HEK293 (cell line): ENCODE results near the gene CCDC187.

ENCODE experiments used
- CTCF ChIA-PET: fragments of 350-600 bp; formaldehyde crosslinking; extraction: SDS; loops from one replicate; lab custom pipeline; 2021; ENCODE audit warnings: antibody characterized with exemption; lab: Yijun Ruan, JAX
- POLR2A ChIA-PET: fragments of 300-600 bp; formaldehyde crosslinking; extraction: SDS; loops from one replicate; lab custom pipeline; 2020; ENCODE audit warnings: antibody characterized with exemption, inconsistent platforms; lab: Yijun Ruan, JAX
- H3K27ac ChIP-seq: fragments of 200-500 bp; sonication (Bioruptor generic); 2 replicates; pipeline ENCODE4 v1.5.1; 2014; ENCODE audit warnings: low read depth, low read length, control low read depth, inconsistent platforms; ENCODE audit errors: extremely low read depth
- H3K36me3 ChIP-seq, 2 experiments: fragments of 200-500 bp in 1 of 2; sonication (Bioruptor generic) in 1 of 2; 1 replicate in 1 of 2; 2 replicates in 1 of 2; pipeline ENCODE4 v1.5.1; 2014 to 2017; ENCODE audit warnings: inconsistent platforms in 2 of 2, low read length in 2 of 2; ENCODE audit not compliant: control insufficient read depth in 2 of 2, insufficient read depth in 1 of 2
- H3K4me1 ChIP-seq: fragments of 200-500 bp; sonication (Bioruptor generic); 2 replicates; pipeline ENCODE4 v1.5.1; 2014; ENCODE audit warnings: mild to moderate bottlenecking, low read length, inconsistent platforms; ENCODE audit not compliant: control insufficient read depth, insufficient read depth
- H3K4me3 ChIP-seq: 2 replicates; pipeline ENCODE4 v1.5.1; 2011; ENCODE audit warnings: low read depth, mild to moderate bottlenecking, control low read depth, low read length, moderate library complexity
- H3K9me3 ChIP-seq: fragments of 200-500 bp; sonication (Bioruptor generic); 2 replicates; pipeline ENCODE4 v1.5.1; 2014; ENCODE audit warnings: low read depth, low read length, inconsistent platforms; ENCODE audit not compliant: control insufficient read depth, insufficient read depth
- KLF1 ChIP-seq: fragments of 450-650 bp; formaldehyde crosslinking; IDR thresholded peaks from 2 replicates; pipeline ENCODE4 v1.5.1; 2016; ENCODE audit warnings: missing biosample characterization, missing genetic modification characterization
- MEIS1 ChIP-seq: sonication (generic); formaldehyde crosslinking; IDR thresholded peaks from 2 replicates; pipeline ENCODE4 v1.8.1; 2022; ENCODE audit warnings: missing genetic modification reagents, mild to moderate bottlenecking, borderline replicate concordance
- REPIN1 ChIP-seq: fragments of 450-650 bp; formaldehyde crosslinking; IDR thresholded peaks from 2 replicates; pipeline ENCODE4 v1.5.1; 2017; ENCODE audit warnings: missing biosample characterization, missing genetic modification characterization, low read depth
- SCRT2 ChIP-seq: fragments of 450-650 bp; formaldehyde crosslinking; IDR thresholded peaks from 2 replicates; pipeline ENCODE4 v1.5.1; 2016; ENCODE audit warnings: missing biosample characterization, missing genetic modification characterization
- SETDB1 ChIP-seq: IDR thresholded peaks from one replicate; pipeline ENCODE4 v1.6.1; 2017; ENCODE audit warnings: mild to moderate bottlenecking, low read length, moderate library complexity, mixed read lengths; ENCODE audit not compliant: insufficient read length
- ZFHX2 ChIP-seq: fragments of 450-650 bp; formaldehyde crosslinking; conservative IDR thresholded peaks from 2 replicates; pipeline ENCODE4 v1.5.1; 2016; ENCODE audit warnings: missing biosample characterization, missing genetic modification characterization
- ZIC2 ChIP-seq: fragments of 450-650 bp; formaldehyde crosslinking; IDR thresholded peaks from 2 replicates; pipeline ENCODE4 v1.5.1; 2016; ENCODE audit warnings: missing biosample characterization, missing genetic modification characterization
- ZNF132 ChIP-seq: fragments of 450-650 bp; formaldehyde crosslinking; IDR thresholded peaks from 2 replicates; pipeline ENCODE4 v1.5.1; 2017; ENCODE audit warnings: missing biosample characterization, missing genetic modification characterization, borderline replicate concordance
- ZNF16 ChIP-seq: fragments of 450-650 bp; formaldehyde crosslinking; IDR thresholded peaks from 2 replicates; pipeline ENCODE4 v1.5.1; 2016; ENCODE audit warnings: low read depth, missing biosample characterization, missing genetic modification characterization
- ZNF274 ChIP-seq, 2 experiments: fragments of 200-500 bp in 1 of 2; fragments of 450-650 bp in 1 of 2; sonication (Bioruptor generic) in 1 of 2; formaldehyde crosslinking in 1 of 2; IDR thresholded peaks; 2 replicates each; pipeline versions ENCODE4 v1.5.1 to v1.6.1; 2014 to 2016; ENCODE audit warnings: borderline replicate concordance in 1 of 2, inconsistent platforms in 1 of 2, low read length in 1 of 2, missing biosample characterization in 1 of 2, missing genetic modification characterization in 1 of 2
- ZNF341 ChIP-seq: fragments of 450-650 bp; formaldehyde crosslinking; IDR thresholded peaks from 2 replicates; pipeline ENCODE4; 2016; ENCODE audit warnings: low read depth, missing biosample characterization, missing genetic modification characterization
- ZNF558 ChIP-seq: fragments of 450-650 bp; formaldehyde crosslinking; IDR thresholded peaks from 2 replicates; pipeline ENCODE4 v1.5.1; 2016; ENCODE audit warnings: missing biosample characterization, missing genetic modification characterization
- ZNF560 ChIP-seq: fragments of 450-650 bp; formaldehyde crosslinking; IDR thresholded peaks from 2 replicates; pipeline ENCODE4 v1.5.1; 2017; ENCODE audit warnings: missing biosample characterization, missing genetic modification characterization, borderline replicate concordance
- ZNF596 ChIP-seq: fragments of 450-650 bp; IDR thresholded peaks from 2 replicates; pipeline ENCODE4 v1.5.0; 2018; ENCODE audit warnings: missing biosample characterization, mild to moderate bottlenecking, missing genetic modification characterization, moderate library complexity
- TF ChIP-seq, protein P1 (sequence below): fragments of 450-650 bp; formaldehyde crosslinking; IDR thresholded peaks from 2 replicates; pipeline ENCODE4 v1.5.1; 2016; ENCODE audit warnings: missing biosample characterization, missing genetic modification characterization
- TF ChIP-seq, protein P2 (sequence below): fragments of 450-650 bp; formaldehyde crosslinking; IDR thresholded peaks from 2 replicates; pipeline ENCODE4 v1.5.1; 2016; ENCODE audit warnings: missing biosample characterization, missing genetic modification characterization
- TF ChIP-seq, protein P3 (sequence below): IDR thresholded peaks from 2 replicates; pipeline ENCODE4 v1.6.1; 2011; ENCODE audit warnings: mild to moderate bottlenecking, low read depth, low read length, borderline replicate concordance
- TF ChIP-seq, protein P4 (sequence below): fragments of 450-650 bp; formaldehyde crosslinking; IDR thresholded peaks from 2 replicates; pipeline ENCODE4 v1.5.1; 2016; ENCODE audit warnings: missing biosample characterization, missing genetic modification characterization
- TF ChIP-seq, protein P5 (sequence below): fragments of 450-650 bp; formaldehyde crosslinking; IDR thresholded peaks from 2 replicates; pipeline ENCODE4 v1.5.1; 2017; ENCODE audit warnings: missing biosample characterization, missing genetic modification characterization
- TF ChIP-seq, protein P6 (sequence below): fragments of 450-650 bp; formaldehyde crosslinking; IDR thresholded peaks from 2 replicates; pipeline ENCODE4 v1.5.1; 2017; ENCODE audit warnings: missing biosample characterization, missing genetic modification characterization

Gene CCDC187

DNA sequence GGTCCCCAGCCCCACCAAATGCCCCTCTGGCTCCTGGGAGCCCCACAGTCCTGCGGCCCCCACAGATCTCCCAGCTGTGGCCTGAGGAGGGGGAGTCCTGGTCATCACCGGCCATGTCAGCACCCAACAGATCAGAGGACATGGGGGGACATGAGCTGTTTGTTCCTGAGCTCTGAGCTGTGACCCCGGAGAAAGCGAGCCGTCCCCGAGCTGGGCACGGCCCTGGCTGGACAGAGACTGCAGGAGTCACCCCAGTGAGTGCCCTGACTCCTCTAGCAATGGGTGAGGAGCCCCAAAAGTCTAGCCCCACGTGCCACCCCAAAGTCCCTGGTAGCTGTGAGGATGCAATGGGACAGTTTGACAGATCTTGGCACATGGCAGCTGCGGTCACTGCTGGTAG lies 25.7 kb downstream of the CCDC187 start:
- H3K36me3 ChIP-seq, result no peaks in the 10 kb centered on the region
- H3K4me3 ChIP-seq, result no peak overlapping the region
- no peaks in the 10 kb centered on the region for H3K4me1 ChIP-seq
- TF ChIP-seq ZNF341 (tag by site-specific recombination), result no peak
- no peak for TF ChIP-seq ZNF274 (IDR thresholded peaks at IDR 0.05; ENCODE audit: low read length)
- no peak for TF ChIP-seq ZNF274 (tag by site-specific recombination; IDR thresholded peaks at IDR 0.05; ENCODE audit: borderline replicate concordance)
- no peak for TF ChIP-seq SETDB1
- TF ChIP-seq, protein P1, sequence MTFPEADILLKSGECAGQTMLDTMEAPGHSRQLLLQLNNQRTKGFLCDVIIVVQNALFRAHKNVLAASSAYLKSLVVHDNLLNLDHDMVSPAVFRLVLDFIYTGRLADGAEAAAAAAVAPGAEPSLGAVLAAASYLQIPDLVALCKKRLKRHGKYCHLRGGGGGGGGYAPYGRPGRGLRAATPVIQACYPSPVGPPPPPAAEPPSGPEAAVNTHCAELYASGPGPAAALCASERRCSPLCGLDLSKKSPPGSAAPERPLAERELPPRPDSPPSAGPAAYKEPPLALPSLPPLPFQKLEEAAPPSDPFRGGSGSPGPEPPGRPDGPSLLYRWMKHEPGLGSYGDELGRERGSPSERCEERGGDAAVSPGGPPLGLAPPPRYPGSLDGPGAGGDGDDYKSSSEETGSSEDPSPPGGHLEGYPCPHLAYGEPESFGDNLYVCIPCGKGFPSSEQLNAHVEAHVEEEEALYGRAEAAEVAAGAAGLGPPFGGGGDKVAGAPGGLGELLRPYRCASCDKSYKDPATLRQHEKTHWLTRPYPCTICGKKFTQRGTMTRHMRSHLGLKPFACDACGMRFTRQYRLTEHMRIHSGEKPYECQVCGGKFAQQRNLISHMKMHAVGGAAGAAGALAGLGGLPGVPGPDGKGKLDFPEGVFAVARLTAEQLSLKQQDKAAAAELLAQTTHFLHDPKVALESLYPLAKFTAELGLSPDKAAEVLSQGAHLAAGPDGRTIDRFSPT, result no peak
- CTCF ChIA-PET, result interaction anchor here (1.0 to 1.9 kb wide), 6 partner anchors 11 to 309 kb away, joined by 3 to 9 read pairs (median 5); no protein-coding TSS in a partner anchor
- no peak overlapping the region for H3K27ac ChIP-seq
- no peaks in the 10 kb centered on the region for H3K9me3 ChIP-seq
- POLR2A ChIA-PET, result interaction anchor here (0.8 to 1.0 kb wide), 2 partner anchors 11 to 24 kb away, joined by 3 read pairs; no protein-coding TSS in a partner anchor

DNA sequence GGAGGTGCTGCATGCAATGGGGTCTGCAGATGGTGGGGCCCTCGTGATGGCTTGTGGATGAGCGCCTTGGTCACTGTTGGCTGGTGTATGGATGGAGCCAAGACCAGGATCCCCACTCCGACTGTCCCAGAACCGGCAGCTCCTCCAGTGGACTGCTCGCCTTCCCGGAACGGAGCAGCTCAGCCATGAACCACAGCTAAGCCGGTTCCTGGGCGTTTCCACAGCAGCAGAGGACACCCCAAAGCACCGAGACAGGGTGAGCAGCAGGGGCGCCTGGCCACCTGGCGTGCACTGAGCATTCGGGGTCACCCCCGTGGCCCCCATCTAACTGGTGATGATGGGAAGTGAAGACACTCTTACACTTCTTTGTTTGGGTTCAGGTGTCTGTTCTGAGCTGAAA lies 26.1 kb downstream of the CCDC187 start:
- POLR2A ChIA-PET, result no interaction called here
- CTCF ChIA-PET, result interaction anchor here (1.0 to 1.9 kb wide), 9 partner anchors 9 to 309 kb away, joined by 3 to 9 read pairs (median 5); no protein-coding TSS in a partner anchor
- TF ChIP-seq, protein P2, sequence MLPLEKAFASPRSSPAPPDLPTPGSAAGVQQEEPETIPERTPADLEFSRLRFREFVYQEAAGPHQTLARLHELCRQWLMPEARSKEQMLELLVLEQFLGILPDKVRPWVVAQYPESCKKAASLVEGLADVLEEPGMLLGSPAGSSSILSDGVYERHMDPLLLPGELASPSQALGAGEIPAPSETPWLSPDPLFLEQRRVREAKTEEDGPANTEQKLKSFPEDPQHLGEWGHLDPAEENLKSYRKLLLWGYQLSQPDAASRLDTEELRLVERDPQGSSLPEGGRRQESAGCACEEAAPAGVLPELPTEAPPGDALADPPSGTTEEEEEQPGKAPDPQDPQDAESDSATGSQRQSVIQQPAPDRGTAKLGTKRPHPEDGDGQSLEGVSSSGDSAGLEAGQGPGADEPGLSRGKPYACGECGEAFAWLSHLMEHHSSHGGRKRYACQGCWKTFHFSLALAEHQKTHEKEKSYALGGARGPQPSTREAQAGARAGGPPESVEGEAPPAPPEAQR, result no peak
- no peak for TF ChIP-seq KLF1 (tag by site-specific recombination)
- no peak for TF ChIP-seq MEIS1 (CRISPR knock-in tag)
- no peak for TF ChIP-seq ZIC2 (tag by site-specific recombination)
- no peak for TF ChIP-seq SCRT2 (tag by site-specific recombination)
- TF ChIP-seq, protein P3, sequence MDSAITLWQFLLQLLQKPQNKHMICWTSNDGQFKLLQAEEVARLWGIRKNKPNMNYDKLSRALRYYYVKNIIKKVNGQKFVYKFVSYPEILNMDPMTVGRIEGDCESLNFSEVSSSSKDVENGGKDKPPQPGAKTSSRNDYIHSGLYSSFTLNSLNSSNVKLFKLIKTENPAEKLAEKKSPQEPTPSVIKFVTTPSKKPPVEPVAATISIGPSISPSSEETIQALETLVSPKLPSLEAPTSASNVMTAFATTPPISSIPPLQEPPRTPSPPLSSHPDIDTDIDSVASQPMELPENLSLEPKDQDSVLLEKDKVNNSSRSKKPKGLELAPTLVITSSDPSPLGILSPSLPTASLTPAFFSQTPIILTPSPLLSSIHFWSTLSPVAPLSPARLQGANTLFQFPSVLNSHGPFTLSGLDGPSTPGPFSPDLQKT, result no peak
- no peak for TF ChIP-seq ZFHX2 (tag by site-specific recombination)
- TF ChIP-seq ZNF132 (tag by site-specific recombination), result no peak
- TF ChIP-seq ZNF560 (tag by site-specific recombination), result no peak
- no peak for TF ChIP-seq ZNF596
- no peak for TF ChIP-seq ZNF558 (tag by site-specific recombination)
- no peaks in the 10 kb centered on the region for H3K9me3 ChIP-seq
- H3K36me3 ChIP-seq, result no peaks in the 10 kb centered on the region
- no peak overlapping the region for H3K4me3 ChIP-seq
- H3K4me1 ChIP-seq, result no peaks in the 10 kb centered on the region
- H3K27ac ChIP-seq, result no peak overlapping the region

DNA sequence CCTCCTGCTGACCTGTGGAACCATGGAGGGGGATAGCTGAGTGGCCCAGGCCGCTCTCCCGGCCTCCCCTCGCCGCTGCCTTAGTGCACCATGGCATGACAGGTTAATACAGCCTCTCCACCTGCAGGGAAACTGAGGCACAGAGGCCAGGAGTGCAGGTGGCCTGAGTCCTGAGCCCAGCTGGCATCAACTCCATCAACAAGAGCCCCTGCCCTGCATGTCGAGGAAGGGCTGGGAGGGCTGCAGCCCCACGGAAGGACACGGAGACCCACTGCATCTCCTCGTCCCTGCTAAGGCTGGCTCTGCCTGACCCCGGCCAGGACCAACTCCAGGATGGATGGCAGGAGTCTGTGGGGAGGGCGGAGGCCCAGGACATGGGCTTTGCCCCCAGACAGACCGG lies 27.2 kb downstream of the CCDC187 start:
- Histone ChIP-seq H3K4me1 (no peaks in the 10 kb centered on the region), H3K9me3 (no peaks in the 10 kb centered on the region), H3K36me3 (no peaks in the 10 kb centered on the region), H3K4me3 (no peak overlapping the region), H3K27ac (no peak overlapping the region)
- CTCF ChIA-PET, result interaction anchor here (0.9 to 1.4 kb wide), 4 partner anchors 10 to 187 kb away, joined by 3 to 5 read pairs (median 4); no protein-coding TSS in a partner anchor
- POLR2A ChIA-PET, result interaction anchor here (0.5 kb wide), 1 partner anchor 90 kb away, joined by 3 read pairs; no protein-coding TSS in a partner anchor
- TF ChIP-seq, protein P4, sequence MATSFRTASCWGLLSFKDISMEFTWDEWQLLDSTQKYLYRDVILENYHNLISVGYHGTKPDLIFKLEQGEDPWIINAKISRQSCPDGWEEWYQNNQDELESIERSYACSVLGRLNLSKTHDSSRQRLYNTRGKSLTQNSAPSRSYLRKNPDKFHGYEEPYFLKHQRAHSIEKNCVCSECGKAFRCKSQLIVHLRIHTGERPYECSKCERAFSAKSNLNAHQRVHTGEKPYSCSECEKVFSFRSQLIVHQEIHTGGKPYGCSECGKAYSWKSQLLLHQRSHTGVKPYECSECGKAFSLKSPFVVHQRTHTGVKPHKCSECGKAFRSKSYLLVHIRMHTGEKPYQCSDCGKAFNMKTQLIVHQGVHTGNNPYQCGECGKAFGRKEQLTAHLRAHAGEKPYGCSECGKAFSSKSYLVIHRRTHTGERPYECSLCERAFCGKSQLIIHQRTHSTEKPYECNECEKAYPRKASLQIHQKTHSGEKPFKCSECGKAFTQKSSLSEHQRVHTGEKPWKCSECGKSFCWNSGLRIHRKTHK (tag by site-specific recombination), result no peak
- TF ChIP-seq, protein P5, sequence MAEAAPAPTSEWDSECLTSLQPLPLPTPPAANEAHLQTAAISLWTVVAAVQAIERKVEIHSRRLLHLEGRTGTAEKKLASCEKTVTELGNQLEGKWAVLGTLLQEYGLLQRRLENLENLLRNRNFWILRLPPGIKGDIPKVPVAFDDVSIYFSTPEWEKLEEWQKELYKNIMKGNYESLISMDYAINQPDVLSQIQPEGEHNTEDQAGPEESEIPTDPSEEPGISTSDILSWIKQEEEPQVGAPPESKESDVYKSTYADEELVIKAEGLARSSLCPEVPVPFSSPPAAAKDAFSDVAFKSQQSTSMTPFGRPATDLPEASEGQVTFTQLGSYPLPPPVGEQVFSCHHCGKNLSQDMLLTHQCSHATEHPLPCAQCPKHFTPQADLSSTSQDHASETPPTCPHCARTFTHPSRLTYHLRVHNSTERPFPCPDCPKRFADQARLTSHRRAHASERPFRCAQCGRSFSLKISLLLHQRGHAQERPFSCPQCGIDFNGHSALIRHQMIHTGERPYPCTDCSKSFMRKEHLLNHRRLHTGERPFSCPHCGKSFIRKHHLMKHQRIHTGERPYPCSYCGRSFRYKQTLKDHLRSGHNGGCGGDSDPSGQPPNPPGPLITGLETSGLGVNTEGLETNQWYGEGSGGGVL (tag by site-specific recombination), result no peak
- TF ChIP-seq, protein P6, sequence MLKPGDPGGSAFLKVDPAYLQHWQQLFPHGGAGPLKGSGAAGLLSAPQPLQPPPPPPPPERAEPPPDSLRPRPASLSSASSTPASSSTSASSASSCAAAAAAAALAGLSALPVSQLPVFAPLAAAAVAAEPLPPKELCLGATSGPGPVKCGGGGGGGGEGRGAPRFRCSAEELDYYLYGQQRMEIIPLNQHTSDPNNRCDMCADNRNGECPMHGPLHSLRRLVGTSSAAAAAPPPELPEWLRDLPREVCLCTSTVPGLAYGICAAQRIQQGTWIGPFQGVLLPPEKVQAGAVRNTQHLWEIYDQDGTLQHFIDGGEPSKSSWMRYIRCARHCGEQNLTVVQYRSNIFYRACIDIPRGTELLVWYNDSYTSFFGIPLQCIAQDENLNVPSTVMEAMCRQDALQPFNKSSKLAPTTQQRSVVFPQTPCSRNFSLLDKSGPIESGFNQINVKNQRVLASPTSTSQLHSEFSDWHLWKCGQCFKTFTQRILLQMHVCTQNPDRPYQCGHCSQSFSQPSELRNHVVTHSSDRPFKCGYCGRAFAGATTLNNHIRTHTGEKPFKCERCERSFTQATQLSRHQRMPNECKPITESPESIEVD (tag by site-specific recombination), result no peak
- TF ChIP-seq REPIN1 (tag by site-specific recombination) (no peak), ZNF16 (tag by site-specific recombination) (no peak)
